ENCODE results near the gene ITGB3.
"Not testable (repeated sequence)": the region's sequence is repeated elsewhere in the genome, so short reads cannot be mapped to it uniquely, and the experiment has no call there.

Gene ITGB3

GRCh38 chr17:47253541-47254402 is at the start of gene ITGB3:
Gene ITGB3 (plus strand): TSS chr17:47253827. CDS start chr17:47253862, 35 bp downstream.
- DNase-seq (ENCODE audit: low spot score): peak; percentile 88

- DNase-seq (ENCODE audit: low spot score): no peak
Measured at GRCh38 chr17:47203984-47204721, 49.5 kb upstream of the ITGB3 start.

GRCh38 chr17:47204722-47205418 is 48.8 kb upstream of the ITGB3 start:
- DNase-seq (ENCODE audit: low spot score): no peak

- peak; percentile 67 for DNase-seq (ENCODE audit: low spot score)
Measured at GRCh38 chr17:47205419-47205963, 48.1 kb upstream of the ITGB3 start.

GRCh38 chr17:47207143-47208067 is 46.2 kb upstream of the ITGB3 start:
- DNase-seq (ENCODE audit: low spot score): no peak

- DNase-seq (ENCODE audit: low spot score): no peak
Measured at GRCh38 chr17:47208744-47209488, 44.7 kb upstream of the ITGB3 start, which contains the start of gene MYL4. Gene MYL4 (plus strand): TSS chr17:47209348. CDS start chr17:47209423, 75 bp downstream.

- no peak for DNase-seq (ENCODE audit: low spot score)
Measured at GRCh38 chr17:47209499-47209898, 44.1 kb upstream of the ITGB3 start.

GRCh38 chr17:47210105-47210504 is 43.5 kb upstream of the ITGB3 start:
- DNase-seq (ENCODE audit: low spot score): no peak

- DNase-seq (ENCODE audit: low spot score): no peak
Measured at GRCh38 chr17:47210779-47211178, 42.8 kb upstream of the ITGB3 start.

- DNase-seq (ENCODE audit: low spot score): no peak
Measured at GRCh38 chr17:47212458-47212857, 41.2 kb upstream of the ITGB3 start.

- DNase-seq (ENCODE audit: low spot score): no peak
Measured at GRCh38 chr17:47213540-47213939, 40.1 kb upstream of the ITGB3 start.

- DNase-seq (ENCODE audit: low spot score): no peak
Measured at GRCh38 chr17:47214931-47215330, 38.7 kb upstream of the ITGB3 start.

- not testable (repeated sequence) for DNase-seq (ENCODE audit: low spot score)
Measured at GRCh38 chr17:47216821-47217220, 36.8 kb upstream of the ITGB3 start.

GRCh38 chr17:47217279-47217678 is 36.3 kb upstream of the ITGB3 start:
- DNase-seq (ENCODE audit: low spot score): not testable (repeated sequence)

- DNase-seq (ENCODE audit: low spot score): no peak
Measured at GRCh38 chr17:47218896-47219430, 34.7 kb upstream of the ITGB3 start.

GRCh38 chr17:47219621-47220475 is 33.8 kb upstream of the ITGB3 start:
- DNase-seq (ENCODE audit: low spot score): no peak

GRCh38 chr17:47220531-47220999 is 33.1 kb upstream of the ITGB3 start:
- no peak for DNase-seq (ENCODE audit: low spot score)

GRCh38 chr17:47221154-47221553 is 32.5 kb upstream of the ITGB3 start:
- no peak for DNase-seq (ENCODE audit: low spot score)

GRCh38 chr17:47222047-47222446 is 31.6 kb upstream of the ITGB3 start:
- no peak for DNase-seq (ENCODE audit: low spot score)

Measured in AG08396 (cell line).